ENCODE measurements around the gene PAK5. TPM values are rescaled to one million over a fixed set of nuclear protein-coding genes. Genes with fewer than 3 reads are reported as not detected.

PAK5 gene
- total RNA-seq, 4 donors from 2014 or later = not detected

DNA sequence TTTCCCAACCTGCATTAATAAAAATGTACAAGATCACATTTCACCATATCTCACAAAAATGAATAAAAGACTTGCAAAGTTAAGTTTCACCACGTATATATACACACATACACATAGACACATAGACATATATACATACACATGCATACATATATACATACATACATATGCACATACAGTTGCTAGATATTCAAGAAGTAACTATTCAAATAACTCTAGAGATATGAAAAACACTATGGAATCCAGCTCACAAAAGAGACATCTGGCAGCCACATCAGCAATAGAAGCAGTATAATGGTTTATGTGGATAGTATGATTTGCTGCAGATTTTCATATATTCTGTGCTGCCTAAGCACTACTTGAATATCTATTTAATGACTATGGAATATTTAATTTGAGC, 28.1 kb downstream of the PAK5 start:
- WGBS, 2 donors (ENCODE audit: low coverage in 1 of 2) = 43 to 58% methylated on average over 1 of the region's 1 CpG

DNA sequence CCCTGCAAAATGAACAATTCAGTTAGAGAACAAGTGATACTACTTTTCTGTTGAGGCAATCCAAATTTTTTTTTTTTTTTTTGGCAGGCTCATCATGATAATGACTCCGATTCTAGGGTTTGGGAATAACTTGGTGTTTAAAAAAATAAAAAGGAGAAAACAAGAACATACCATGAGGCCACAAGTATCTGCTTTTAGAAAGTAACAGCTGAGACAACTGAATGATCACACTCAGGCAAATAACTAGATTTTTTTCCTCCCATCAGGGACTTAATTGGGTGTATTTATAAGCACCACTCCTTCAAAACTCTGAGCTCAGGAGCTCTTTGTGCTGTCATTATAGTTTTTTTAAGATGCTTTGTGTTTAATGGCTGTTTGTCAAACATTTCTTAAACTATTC, 29.6 kb downstream of the PAK5 start:
- Histone ChIP-seq H3K36me3 (no peaks in the 10 kb centered on the region), H3K9me3 (no peaks in the 10 kb centered on the region), H3K4me3 (no peak overlapping the region), H3K27me3 (no peaks in the 10 kb centered on the region), H3K27ac (no peak overlapping the region), H3K4me1 (no peaks in the 10 kb centered on the region)
- intact Hi-C loops (cut with DNase I; ENCODE audit: low total_unique reads) (no loop called here), in situ Hi-C loops (cut with MboI; ENCODE audit: low pct_ligation_motif_present in 1 of 4, low pct_unique_long_range_greater_than_20kb in 1 of 4, low sequenced_read_pairs in 3 of 4) (no loop called here)
- no peak for DNase-seq
- TF ChIP-seq CTCF (IDR thresholded peaks at IDR 0.05) (no peak), POLR2A (IDR thresholded peaks at IDR 0.05) (no peak), EP300 (IDR thresholded peaks at IDR 0.05; ENCODE audit: low read depth) (no peak), POLR2AphosphoS5 (IDR thresholded peaks at IDR 0.05) (no peak)
- 67 to 72% methylated on average over 1 of the region's 1 CpG for WGBS, 2 donors (ENCODE audit: low coverage in 1 of 2)

More for the DNA sequence above, 28.1 kb downstream of the PAK5 start:
- Histone ChIP-seq H3K27me3 (no peaks in the 10 kb centered on the region), H3K9me3 (no peaks in the 10 kb centered on the region), H3K27ac (no peak overlapping the region), H3K4me3 (no peak overlapping the region), H3K36me3 (no peaks in the 10 kb centered on the region), H3K4me1 (no peaks in the 10 kb centered on the region)
- DNase-seq = no peak
- TF ChIP-seq POLR2AphosphoS5 (IDR thresholded peaks at IDR 0.05) (no peak), POLR2A (IDR thresholded peaks at IDR 0.05) (no peak), EP300 (IDR thresholded peaks at IDR 0.05; ENCODE audit: low read depth) (no peak), CTCF (IDR thresholded peaks at IDR 0.05) (no peak)
- intact Hi-C loops (cut with DNase I; ENCODE audit: low total_unique reads) (no loop called here), in situ Hi-C loops (cut with MboI; ENCODE audit: low pct_ligation_motif_present in 1 of 4, low pct_unique_long_range_greater_than_20kb in 1 of 4, low sequenced_read_pairs in 3 of 4) (no loop called here)

DNA sequence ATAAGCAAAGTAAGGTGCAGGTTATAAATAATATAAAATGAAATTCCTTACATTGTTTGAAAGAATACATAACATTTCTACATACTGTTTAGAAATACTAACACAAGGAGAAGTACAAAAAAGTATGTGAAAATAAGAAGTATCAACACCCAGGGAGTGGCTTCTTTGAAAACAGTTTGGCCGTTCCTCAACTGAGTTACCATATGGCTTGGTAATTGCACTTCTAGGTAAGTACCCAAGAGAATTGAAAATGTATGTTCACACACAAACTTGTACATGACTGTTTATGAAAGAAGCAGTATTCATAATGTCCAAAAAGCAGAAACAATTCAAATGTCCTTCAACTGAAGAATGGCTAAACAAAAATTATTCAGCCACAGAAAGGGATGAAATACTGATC, 30.7 kb downstream of the PAK5 start:
- TF ChIP-seq CTCF (IDR thresholded peaks at IDR 0.05) (no peak), POLR2A (IDR thresholded peaks at IDR 0.05) (no peak), POLR2AphosphoS5 (IDR thresholded peaks at IDR 0.05) (no peak), EP300 (IDR thresholded peaks at IDR 0.05; ENCODE audit: low read depth) (no peak)
- intact Hi-C loops (cut with DNase I; ENCODE audit: low total_unique reads) = no loop called here
- in situ Hi-C loops (cut with MboI; ENCODE audit: low pct_ligation_motif_present in 1 of 4, low pct_unique_long_range_greater_than_20kb in 1 of 4, low sequenced_read_pairs in 3 of 4) = no loop called here
- Histone ChIP-seq H3K9me3 (no peaks in the 10 kb centered on the region), H3K27ac (no peak overlapping the region), H3K4me3 (no peak overlapping the region), H3K36me3 (no peaks in the 10 kb centered on the region), H3K4me1 (no peaks in the 10 kb centered on the region), H3K27me3 (no peaks in the 10 kb centered on the region)
- no peak for DNase-seq
- 72 to 91% methylated on average over 1 of the region's 1 CpG for WGBS, 2 donors (ENCODE audit: low coverage in 1 of 2)

DNA sequence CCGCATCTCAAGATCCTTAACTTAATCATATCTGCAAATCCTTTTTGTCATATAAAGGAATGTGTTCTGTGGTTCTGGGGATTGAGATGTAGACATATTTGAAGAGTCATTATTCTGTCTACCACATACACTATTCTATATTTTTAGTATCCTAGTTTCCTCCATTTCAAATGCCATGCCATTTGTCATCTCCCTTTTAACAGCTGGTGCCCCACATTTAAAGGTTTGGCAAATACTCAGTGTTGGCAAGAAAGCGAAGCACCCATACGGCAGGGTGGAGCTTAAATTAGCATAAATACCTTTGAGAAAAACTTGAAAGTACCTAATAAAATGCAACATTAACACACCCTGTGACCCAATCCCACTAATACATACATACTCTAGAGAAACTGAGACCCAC, 31.7 kb downstream of the PAK5 start:
- TF ChIP-seq POLR2A (IDR thresholded peaks at IDR 0.05) (no peak), CTCF (IDR thresholded peaks at IDR 0.05) (no peak), POLR2AphosphoS5 (IDR thresholded peaks at IDR 0.05) (no peak), EP300 (IDR thresholded peaks at IDR 0.05; ENCODE audit: low read depth) (no peak)
- Histone ChIP-seq H3K36me3 (no peaks in the 10 kb centered on the region), H3K27me3 (no peaks in the 10 kb centered on the region), H3K9me3 (no peaks in the 10 kb centered on the region), H3K27ac (no peak overlapping the region), H3K4me1 (no peaks in the 10 kb centered on the region), H3K4me3 (no peak overlapping the region)
- DNase-seq = no peak
- 77 to 91% methylated on average over 3 of the region's 3 CpGs for WGBS, 2 donors (ENCODE audit: low coverage in 1 of 2)
- in situ Hi-C loops (cut with MboI; ENCODE audit: low pct_ligation_motif_present in 1 of 4, low pct_unique_long_range_greater_than_20kb in 1 of 4, low sequenced_read_pairs in 3 of 4) (no loop called here), intact Hi-C loops (cut with DNase I; ENCODE audit: low total_unique reads) (no loop called here)
